Liver (tissue), 9 donors: ENCODE data around the gene PCDHGC4. TPM values are rescaled to one million over a fixed set of nuclear protein-coding genes. Genes with fewer than 3 reads are reported as not detected.

Experiments
- DNase-seq: peaks from one replicate; pipeline ENCODE4 v3.0.0-alpha.2; 2017; ENCODE audit warnings: low spot score
- H3K27ac ChIP-seq, 2 donors: one replicate each; pipeline ENCODE4 v1.7.0; 2013; ENCODE audit warnings: inconsistent platforms in 2 of 2, low read length in 2 of 2, control low read depth in 1 of 2, low read depth in 1 of 2, mild to moderate bottlenecking in 1 of 2
- H3K27me3 ChIP-seq, 4 donors: one replicate each; pipeline versions ENCODE4 v1.6.1 to v1.7.0; 2013; ENCODE audit warnings: low read length in 3 of 4, inconsistent platforms in 1 of 4, mild to moderate bottlenecking in 1 of 4, moderate library complexity in 1 of 4; ENCODE audit not compliant: control insufficient read depth in 4 of 4, insufficient read depth in 4 of 4
- H3K36me3 ChIP-seq, 4 donors: one replicate each; pipeline versions ENCODE4 v1.6.1 to v1.7.0; 2013; ENCODE audit warnings: low read length in 3 of 4, mild to moderate bottlenecking in 3 of 4, low read depth in 1 of 4, moderate library complexity in 1 of 4; ENCODE audit not compliant: control insufficient read depth in 4 of 4, insufficient read depth in 3 of 4
- H3K4me1 ChIP-seq, 4 donors: one replicate each; pipeline versions ENCODE4 v1.6.1 to v1.7.0; 2013; ENCODE audit warnings: low read length in 3 of 4, mild to moderate bottlenecking in 3 of 4, moderate library complexity in 1 of 4; ENCODE audit not compliant: control insufficient read depth in 4 of 4, insufficient read depth in 4 of 4
- H3K4me3 ChIP-seq, 3 donors: one replicate each; pipeline versions ENCODE4 v1.6.1 to v1.7.0; 2013; ENCODE audit warnings: low read length in 3 of 3, control low read depth in 1 of 3, low read depth in 1 of 3, mild to moderate bottlenecking in 1 of 3
- H3K9ac ChIP-seq, 2 donors: one replicate each; pipeline ENCODE4 v1.7.0; 2013; ENCODE audit warnings: low read length in 2 of 2, mild to moderate bottlenecking in 2 of 2, moderate library complexity in 2 of 2, control low read depth in 1 of 2, low read depth in 1 of 2
- H3K9me3 ChIP-seq, 4 donors: one replicate each; pipeline versions ENCODE4 v1.6.1 to v1.7.0; 2013; ENCODE audit warnings: low read length in 3 of 4; ENCODE audit not compliant: control insufficient read depth in 4 of 4
- ATF3 ChIP-seq: IDR thresholded peaks from 2 replicates; pipeline ENCODE4 v1.6.1; 2016; ENCODE audit warnings: antibody characterized with exemption
- CTCF ChIP-seq: fragments of 150-350 bp; IDR thresholded peaks from 2 replicates; pipeline ENCODE4 v1.5.1; 2017; ENCODE audit warnings: improper control_type of control experiment, low read depth, low read length; ENCODE audit not compliant: missing input control
- EGR1 ChIP-seq, 2 donors: IDR thresholded peaks; 2 replicates each; pipeline ENCODE4 v1.6.1; 2016 to 2018; ENCODE audit warnings: antibody characterized with exemption in 2 of 2, low read depth in 2 of 2
- FOXA1 ChIP-seq: IDR thresholded peaks from 2 replicates; pipeline ENCODE4 v1.6.1; 2016; ENCODE audit warnings: antibody characterized with exemption
- FOXA2 ChIP-seq: IDR thresholded peaks from 2 replicates; pipeline ENCODE4 v1.6.1; 2016; ENCODE audit warnings: antibody characterized with exemption
- GABPA ChIP-seq, 2 donors: IDR thresholded peaks in 1 of 2; conservative IDR thresholded peaks in 1 of 2; 2 replicates each; pipeline ENCODE4 v1.6.1; 2016; ENCODE audit warnings: antibody characterized with exemption in 2 of 2, mild to moderate bottlenecking in 1 of 2, moderate library complexity in 1 of 2
- HNF4A ChIP-seq, 2 donors: conservative IDR thresholded peaks; 2 replicates each; pipeline ENCODE4 v1.6.1; 2016; ENCODE audit warnings: antibody characterized with exemption in 2 of 2, mild to moderate bottlenecking in 2 of 2
- HNF4G ChIP-seq: IDR thresholded peaks from 2 replicates; pipeline ENCODE4 v1.6.1; 2016; ENCODE audit warnings: antibody characterized with exemption
- JUND ChIP-seq, 2 donors: IDR thresholded peaks; 2 replicates each; pipeline ENCODE4 v1.6.1; 2016; ENCODE audit warnings: antibody characterized with exemption in 2 of 2
- NR2F2 ChIP-seq: IDR thresholded peaks from 2 replicates; pipeline ENCODE4 v1.6.1; 2016; ENCODE audit warnings: antibody characterized with exemption
- RAD21 ChIP-seq, 2 donors: IDR thresholded peaks; 2 replicates each; pipeline ENCODE4 v1.6.1; 2016; ENCODE audit warnings: antibody characterized with exemption in 2 of 2, mild to moderate bottlenecking in 2 of 2
- REST ChIP-seq: IDR thresholded peaks from 2 replicates; pipeline ENCODE4 v1.6.1; 2016; ENCODE audit warnings: antibody characterized with exemption, mild to moderate bottlenecking
- RXRA ChIP-seq, 2 donors: IDR thresholded peaks; 2 replicates each; pipeline ENCODE4 v1.6.1; 2017 to 2018; ENCODE audit warnings: antibody characterized with exemption in 2 of 2, mild to moderate bottlenecking in 1 of 2
- SP1 ChIP-seq: IDR thresholded peaks from 2 replicates; pipeline ENCODE4 v1.6.1; 2018; ENCODE audit warnings: antibody characterized with exemption, mild to moderate bottlenecking
- TAF1 ChIP-seq: conservative IDR thresholded peaks from 2 replicates; pipeline ENCODE4 v1.6.1; 2016; ENCODE audit warnings: antibody characterized with exemption, mild to moderate bottlenecking
- YY1 ChIP-seq: IDR thresholded peaks from 2 replicates; pipeline ENCODE4 v1.6.1; 2016; ENCODE audit warnings: antibody characterized with exemption, mild to moderate bottlenecking
- WGBS: extraction: QIAGEN DNeasy Blood & Tissue Kit; methylation state at CpG from one replicate; pipeline ENCODE4 v1.1.7; 2013; 5-methylcytosine and 5-hydroxymethylcytosine counted together
- polyA plus RNA-seq, 2 donors: library from polyadenylated mRNA; stranded (reverse) in 1 of 2; unstranded in 1 of 2; fragments of 200-250 nt in 1 of 2; fragments of >200 nt in 1 of 2; fragmentation: Nextera tagmentation in 1 of 2; extraction: Ambion mirVana in 1 of 2; gene quantifications; one replicate each; pipeline versions ENCODE4 v1.2.1 to v1.2.3, GENCODE V29; 2013 to 2015
- total RNA-seq, 2 donors: library from RNA; depleted of rRNA; stranded (reverse); fragments of >200 nt; gene quantifications; one replicate each; pipeline ENCODE4 v1.2.3, GENCODE V29; 2014
- TF ChIP-seq, protein P1 (sequence below): IDR thresholded peaks from 2 replicates; pipeline ENCODE4 v1.6.1; 2016; ENCODE audit warnings: antibody characterized with exemption
- TF ChIP-seq, protein P2 (sequence below): IDR thresholded peaks from 2 replicates; pipeline ENCODE4 v1.6.1; 2016; ENCODE audit warnings: antibody characterized with exemption
- donor health status: healthy.
- donor health status: healthy.
- donor health status: healthy.
- donor health status: healthy.
- donor health status: healthy.

Gene PCDHGC4
- total and polyA plus RNA-seq, 4 donors: 0.33 to 1.4 TPM; not detected in 2

- no peak for DNase-seq
- H3K36me3 ChIP-seq: no peaks in the 10 kb centered on the region
- no peak within 1 kb of the TSS for H3K4me3 ChIP-seq
- 67% methylated on average over 14 of the region's 14 CpGs for WGBS
- TF ChIP-seq HNF4G (no peak), REST (no peak), RAD21 (IDR thresholded peaks at IDR 0.05) (no peak), HNF4A (conservative IDR thresholded peaks at IDR 0.05) (no peak), RXRA (IDR thresholded peaks at IDR 0.05) (no peak), YY1 (no peak), EGR1 (IDR thresholded peaks at IDR 0.05; ENCODE audit: low read depth in 2 of 2) (no peak)
- TF ChIP-seq, protein P1, sequence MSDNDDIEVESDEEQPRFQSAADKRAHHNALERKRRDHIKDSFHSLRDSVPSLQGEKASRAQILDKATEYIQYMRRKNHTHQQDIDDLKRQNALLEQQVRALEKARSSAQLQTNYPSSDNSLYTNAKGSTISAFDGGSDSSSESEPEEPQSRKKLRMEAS: no peak
- no peak within 1 kb of the TSS for H3K9ac ChIP-seq
- H3K4me1 ChIP-seq: peaks cover 0 to 13% (median 6%) of the 10 kb centered on the region in 4 donors
- no peak within 1 kb of the TSS for H3K27ac ChIP-seq
- H3K27me3 ChIP-seq: no peaks in the 10 kb centered on the region
- peaks cover 0 to 5% (median 2%) of the 10 kb centered on the region in 4 donors for H3K9me3 ChIP-seq
Measured at GRCh38 chr5:141488591-141489561, 4.0 kb downstream of the PCDHGC4 start, which contains the start of gene PCDHGC5. PCDHGC5 (plus strand) TSS chr5:141489081; CDS start chr5:141489241, 160 bp downstream.

DNA sequence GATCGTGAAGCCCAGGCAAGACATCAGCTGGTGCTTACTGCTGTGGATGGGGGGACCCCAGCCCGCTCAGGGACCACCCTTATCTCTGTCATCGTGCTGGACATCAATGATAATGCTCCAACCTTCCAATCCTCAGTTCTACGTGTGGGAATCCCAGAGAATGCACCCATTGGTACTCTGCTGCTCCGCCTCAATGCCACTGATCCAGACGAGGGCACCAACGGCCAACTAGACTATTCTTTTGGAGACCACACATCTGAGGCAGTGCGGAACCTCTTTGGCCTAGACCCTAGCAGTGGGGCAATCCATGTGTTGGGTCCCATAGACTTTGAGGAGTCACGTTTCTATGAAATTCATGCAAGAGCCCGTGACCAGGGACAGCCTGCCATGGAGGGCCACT is 5.0 kb downstream of the PCDHGC4 start:
- Histone ChIP-seq H3K36me3 (no peaks in the 10 kb centered on the region), H3K9ac (no peak overlapping the region), H3K4me3 (no peak overlapping the region), H3K27ac (no peak overlapping the region), H3K27me3 (no peaks in the 10 kb centered on the region), H3K4me1 (peaks cover 0 to 13% (median 6%) of the 10 kb centered on the region in 4 donors), H3K9me3 (peaks cover 0 to 5% (median 2%) of the 10 kb centered on the region in 4 donors)
- TF ChIP-seq HNF4G (no peak), JUND (IDR thresholded peaks at IDR 0.05) (no peak), CTCF (no peak), RAD21 (IDR thresholded peaks at IDR 0.05) (no peak), YY1 (no peak), SP1 (no peak), ATF3 (no peak), HNF4A (conservative IDR thresholded peaks at IDR 0.05) (no peak), GABPA (IDR thresholded peaks at IDR 0.05 in 1 of 2, conservative IDR thresholded peaks at IDR 0.05 in 1 of 2) (no peak), TAF1 (no peak), NR2F2 (no peak), EGR1 (IDR thresholded peaks at IDR 0.05; ENCODE audit: low read depth in 2 of 2) (no peak), RXRA (IDR thresholded peaks at IDR 0.05) (no peak), FOXA2 (no peak), FOXA1 (no peak), REST (no peak)
- TF ChIP-seq, protein P1: no peak
- TF ChIP-seq, protein P2, sequence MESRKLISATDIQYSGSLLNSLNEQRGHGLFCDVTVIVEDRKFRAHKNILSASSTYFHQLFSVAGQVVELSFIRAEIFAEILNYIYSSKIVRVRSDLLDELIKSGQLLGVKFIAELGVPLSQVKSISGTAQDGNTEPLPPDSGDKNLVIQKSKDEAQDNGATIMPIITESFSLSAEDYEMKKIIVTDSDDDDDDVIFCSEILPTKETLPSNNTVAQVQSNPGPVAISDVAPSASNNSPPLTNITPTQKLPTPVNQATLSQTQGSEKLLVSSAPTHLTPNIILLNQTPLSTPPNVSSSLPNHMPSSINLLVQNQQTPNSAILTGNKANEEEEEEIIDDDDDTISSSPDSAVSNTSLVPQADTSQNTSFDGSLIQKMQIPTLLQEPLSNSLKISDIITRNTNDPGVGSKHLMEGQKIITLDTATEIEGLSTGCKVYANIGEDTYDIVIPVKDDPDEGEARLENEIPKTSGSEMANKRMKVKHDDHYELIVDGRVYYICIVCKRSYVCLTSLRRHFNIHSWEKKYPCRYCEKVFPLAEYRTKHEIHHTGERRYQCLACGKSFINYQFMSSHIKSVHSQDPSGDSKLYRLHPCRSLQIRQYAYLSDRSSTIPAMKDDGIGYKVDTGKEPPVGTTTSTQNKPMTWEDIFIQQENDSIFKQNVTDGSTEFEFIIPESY: no peak
- WGBS: 81% methylated on average over 10 of the region's 10 CpGs
- no peak for DNase-seq
